DOHH2 (cell line): Measurements from ENCODE around the gene SDR42E1.

Experiments used
- EZH2phosphoT487 ChIP-seq: fragments of 200-600 bp; sonication (generic); IDR thresholded peaks from 2 replicates; pipeline ENCODE4 v1.6.1; 2017; ENCODE audit warnings: borderline replicate concordance, mild to moderate bottlenecking, antibody characterized with exemption, low read length, moderate library complexity, mixed read lengths
- TF ChIP-seq, protein P1 (sequence below): fragments of 200-600 bp; sonication (generic); IDR thresholded peaks from one replicate; pipeline ENCODE4 v1.5.1; 2014; ENCODE audit warnings: antibody characterized with exemption, mild to moderate bottlenecking, low read depth, low read length; ENCODE audit not compliant: poor library complexity, severe bottlenecking

DNA sequence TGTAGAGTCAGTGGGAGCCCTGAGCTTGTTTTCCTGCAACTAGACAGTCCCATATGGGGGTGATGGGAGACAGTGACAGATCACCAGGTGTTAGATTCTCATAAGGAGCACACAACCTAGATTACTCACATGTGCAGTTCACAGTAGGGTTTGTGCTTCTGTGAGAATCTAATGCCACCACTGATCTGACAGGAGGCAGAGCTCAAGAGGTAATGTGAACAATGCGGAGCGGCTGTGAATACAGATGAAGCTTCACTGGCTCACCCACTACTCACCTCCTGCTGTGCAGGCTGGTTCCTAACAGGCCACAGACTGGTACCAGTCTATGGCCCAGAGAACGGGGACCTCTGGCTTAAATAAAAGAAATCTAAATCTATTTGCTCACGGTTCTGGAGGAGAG lies 13.6 kb upstream of the SDR42E1 start:
- TF ChIP-seq, protein P1, sequence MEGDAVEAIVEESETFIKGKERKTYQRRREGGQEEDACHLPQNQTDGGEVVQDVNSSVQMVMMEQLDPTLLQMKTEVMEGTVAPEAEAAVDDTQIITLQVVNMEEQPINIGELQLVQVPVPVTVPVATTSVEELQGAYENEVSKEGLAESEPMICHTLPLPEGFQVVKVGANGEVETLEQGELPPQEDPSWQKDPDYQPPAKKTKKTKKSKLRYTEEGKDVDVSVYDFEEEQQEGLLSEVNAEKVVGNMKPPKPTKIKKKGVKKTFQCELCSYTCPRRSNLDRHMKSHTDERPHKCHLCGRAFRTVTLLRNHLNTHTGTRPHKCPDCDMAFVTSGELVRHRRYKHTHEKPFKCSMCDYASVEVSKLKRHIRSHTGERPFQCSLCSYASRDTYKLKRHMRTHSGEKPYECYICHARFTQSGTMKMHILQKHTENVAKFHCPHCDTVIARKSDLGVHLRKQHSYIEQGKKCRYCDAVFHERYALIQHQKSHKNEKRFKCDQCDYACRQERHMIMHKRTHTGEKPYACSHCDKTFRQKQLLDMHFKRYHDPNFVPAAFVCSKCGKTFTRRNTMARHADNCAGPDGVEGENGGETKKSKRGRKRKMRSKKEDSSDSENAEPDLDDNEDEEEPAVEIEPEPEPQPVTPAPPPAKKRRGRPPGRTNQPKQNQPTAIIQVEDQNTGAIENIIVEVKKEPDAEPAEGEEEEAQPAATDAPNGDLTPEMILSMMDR: no peak
- TF ChIP-seq EZH2phosphoT487: no peak
